ENCODE data around the gene NCK2. TPM values are rescaled to one million over a fixed set of nuclear protein-coding genes. Genes with fewer than 3 reads are reported as not detected.

NCK2 gene
- total RNA-seq, 1 experiment from 2014 or later: 0.30 TPM

GRCh38 chr2:105856581-105856980 lies 111.9 kb downstream of the NCK2 start:
- Histone ChIP-seq H3K9ac (ENCODE audit: low read length) (no peak overlapping the region), H3K4me3 (ENCODE audit: low read length) (no peak overlapping the region), H3K9me3 (ENCODE audit: low read length) (no peaks in the 10 kb centered on the region), H3K9me2 (replicated peaks; ENCODE audit: insufficient read depth, low read length) (no peaks in the 10 kb centered on the region), H3K79me2 (ENCODE audit: low read length) (no peaks in the 10 kb centered on the region), H3K4me2 (ENCODE audit: low read depth, low read length, poor library complexity, severe bottlenecking) (no peak overlapping the region), H3K4me1 (ENCODE audit: low read length) (no peaks in the 10 kb centered on the region), H2AFZ (ENCODE audit: low read length) (no peak overlapping the region), H3K27me3 (ENCODE audit: low read length) (no peaks in the 10 kb centered on the region), H4K20me1 (ENCODE audit: insufficient read depth, low read depth, low read length) (0 out of 2 replicates have a peak, but pooled peaks cover 4% of the 10 kb centered on the region), H3K36me3 (ENCODE audit: insufficient read depth, low read length) (no peaks in the 10 kb centered on the region), H3K27ac (ENCODE audit: low read length) (no peak overlapping the region)
- no peak for DNase-seq

- no peak for DNase-seq
- Histone ChIP-seq H3K9me3 (ENCODE audit: low read length) (no peaks in the 10 kb centered on the region), H3K9ac (ENCODE audit: low read length) (no peak overlapping the region), H3K79me2 (ENCODE audit: low read length) (no peaks in the 10 kb centered on the region), H4K20me1 (ENCODE audit: insufficient read depth, low read depth, low read length) (0 out of 2 replicates have a peak, but pooled peaks cover 4% of the 10 kb centered on the region), H3K36me3 (ENCODE audit: insufficient read depth, low read length) (no peaks in the 10 kb centered on the region), H3K4me2 (ENCODE audit: low read depth, low read length, poor library complexity, severe bottlenecking) (no peak overlapping the region), H3K4me3 (ENCODE audit: low read length) (no peak overlapping the region), H3K9me2 (replicated peaks; ENCODE audit: insufficient read depth, low read length) (no peaks in the 10 kb centered on the region), H3K4me1 (ENCODE audit: low read length) (no peaks in the 10 kb centered on the region), H2AFZ (ENCODE audit: low read length) (no peak overlapping the region), H3K27me3 (ENCODE audit: low read length) (no peaks in the 10 kb centered on the region), H3K27ac (ENCODE audit: low read length) (no peak overlapping the region)
Observed at GRCh38 chr2:105857076-105857740, 112.5 kb downstream of the NCK2 start.

GRCh38 chr2:105858868-105859693 lies 114.4 kb downstream of the NCK2 start:
- Histone ChIP-seq H3K27me3 (ENCODE audit: low read length) (no peaks in the 10 kb centered on the region), H3K4me3 (ENCODE audit: low read length) (no peak overlapping the region), H3K4me1 (ENCODE audit: low read length) (no peaks in the 10 kb centered on the region), H3K36me3 (ENCODE audit: insufficient read depth, low read length) (no peaks in the 10 kb centered on the region), H3K4me2 (ENCODE audit: low read depth, low read length, poor library complexity, severe bottlenecking) (no peak overlapping the region), H3K9ac (ENCODE audit: low read length) (no peak overlapping the region), H4K20me1 (ENCODE audit: insufficient read depth, low read depth, low read length) (0 out of 2 replicates have a peak, but pooled peaks cover 4% of the 10 kb centered on the region), H3K9me3 (ENCODE audit: low read length) (no peaks in the 10 kb centered on the region), H3K9me2 (replicated peaks; ENCODE audit: insufficient read depth, low read length) (no peaks in the 10 kb centered on the region), H2AFZ (ENCODE audit: low read length) (no peak overlapping the region), H3K27ac (ENCODE audit: low read length) (no peak overlapping the region), H3K79me2 (ENCODE audit: low read length) (no peaks in the 10 kb centered on the region)
- DNase-seq: no peak

GRCh38 chr2:105859694-105859951 lies 114.9 kb downstream of the NCK2 start:
- Histone ChIP-seq H3K9me2 (replicated peaks; ENCODE audit: insufficient read depth, low read length) (no peaks in the 10 kb centered on the region), H3K27me3 (ENCODE audit: low read length) (no peaks in the 10 kb centered on the region), H3K27ac (ENCODE audit: low read length) (no peak overlapping the region), H3K79me2 (ENCODE audit: low read length) (no peaks in the 10 kb centered on the region), H4K20me1 (ENCODE audit: insufficient read depth, low read depth, low read length) (0 out of 2 replicates have a peak, but pooled peaks cover 3% of the 10 kb centered on the region), H3K36me3 (ENCODE audit: insufficient read depth, low read length) (no peaks in the 10 kb centered on the region), H3K4me1 (ENCODE audit: low read length) (no peaks in the 10 kb centered on the region), H3K9ac (ENCODE audit: low read length) (no peak overlapping the region), H2AFZ (ENCODE audit: low read length) (no peak overlapping the region), H3K9me3 (ENCODE audit: low read length) (no peaks in the 10 kb centered on the region), H3K4me3 (ENCODE audit: low read length) (no peak overlapping the region), H3K4me2 (ENCODE audit: low read depth, low read length, poor library complexity, severe bottlenecking) (no peak overlapping the region)
- DNase-seq: no peak

- Histone ChIP-seq H3K4me3 (ENCODE audit: low read length) (no peak overlapping the region), H3K27ac (ENCODE audit: low read length) (no peak overlapping the region), H3K36me3 (ENCODE audit: insufficient read depth, low read length) (no peaks in the 10 kb centered on the region), H3K9me2 (replicated peaks; ENCODE audit: insufficient read depth, low read length) (no peaks in the 10 kb centered on the region), H4K20me1 (ENCODE audit: insufficient read depth, low read depth, low read length) (no peaks in the 10 kb centered on the region), H2AFZ (ENCODE audit: low read length) (no peak overlapping the region), H3K4me1 (ENCODE audit: low read length) (no peaks in the 10 kb centered on the region; the same call in 1 of the 2 replicates), H3K9ac (ENCODE audit: low read length) (no peak overlapping the region), H3K9me3 (ENCODE audit: low read length) (no peaks in the 10 kb centered on the region), H3K27me3 (ENCODE audit: low read length) (no peaks in the 10 kb centered on the region), H3K4me2 (ENCODE audit: low read depth, low read length, poor library complexity, severe bottlenecking) (no peak overlapping the region), H3K79me2 (ENCODE audit: low read length) (no peaks in the 10 kb centered on the region)
- no peak for DNase-seq
Observed at GRCh38 chr2:105860567-105860966, 115.9 kb downstream of the NCK2 start.

GRCh38 chr2:105861200-105861599 lies 116.5 kb downstream of the NCK2 start:
- H3K4me1 ChIP-seq (ENCODE audit: low read length): no peaks in the 10 kb centered on the region; the same call in 1 of the 2 replicates
- no peaks in the 10 kb centered on the region for H4K20me1 ChIP-seq (ENCODE audit: insufficient read depth, low read depth, low read length)
- H3K36me3 ChIP-seq (ENCODE audit: insufficient read depth, low read length): no peaks in the 10 kb centered on the region
- H3K4me3 ChIP-seq (ENCODE audit: low read length): no peak overlapping the region
- no peak overlapping the region for H2AFZ ChIP-seq (ENCODE audit: low read length)
- no peaks in the 10 kb centered on the region for H3K27me3 ChIP-seq (ENCODE audit: low read length)
- H3K9me3 ChIP-seq (ENCODE audit: low read length): no peaks in the 10 kb centered on the region
- DNase-seq: no peak
- H3K9ac ChIP-seq (ENCODE audit: low read length): no peak overlapping the region
- no peak overlapping the region for H3K27ac ChIP-seq (ENCODE audit: low read length)
- no peaks in the 10 kb centered on the region for H3K79me2 ChIP-seq (ENCODE audit: low read length)
- H3K4me2 ChIP-seq (ENCODE audit: low read depth, low read length, poor library complexity, severe bottlenecking): no peak overlapping the region
- H3K9me2 ChIP-seq (replicated peaks; ENCODE audit: insufficient read depth, low read length): no peaks in the 10 kb centered on the region

GRCh38 chr2:105862843-105863242 lies 118.1 kb downstream of the NCK2 start:
- no peaks in the 10 kb centered on the region for H3K79me2 ChIP-seq (ENCODE audit: low read length)
- H3K9ac ChIP-seq (ENCODE audit: low read length): no peak overlapping the region
- H3K9me3 ChIP-seq (ENCODE audit: low read length): no peaks in the 10 kb centered on the region
- H4K20me1 ChIP-seq (ENCODE audit: insufficient read depth, low read depth, low read length): no peaks in the 10 kb centered on the region
- no peaks in the 10 kb centered on the region for H3K9me2 ChIP-seq (replicated peaks; ENCODE audit: insufficient read depth, low read length)
- no peak overlapping the region for H2AFZ ChIP-seq (ENCODE audit: low read length)
- no peaks in the 10 kb centered on the region for H3K27me3 ChIP-seq (ENCODE audit: low read length)
- H3K4me1 ChIP-seq (ENCODE audit: low read length): no peaks in the 10 kb centered on the region; the same call in 1 of the 2 replicates
- DNase-seq: no peak
- H3K4me2 ChIP-seq (ENCODE audit: low read depth, low read length, poor library complexity, severe bottlenecking): no peak overlapping the region
- H3K27ac ChIP-seq (ENCODE audit: low read length): no peak overlapping the region
- H3K36me3 ChIP-seq (ENCODE audit: insufficient read depth, low read length): no peaks in the 10 kb centered on the region
- H3K4me3 ChIP-seq (ENCODE audit: low read length): no peak overlapping the region

GRCh38 chr2:105864262-105864661 lies 119.5 kb downstream of the NCK2 start:
- Histone ChIP-seq H3K4me3 (ENCODE audit: low read length) (no peak overlapping the region), H2AFZ (ENCODE audit: low read length) (no peak overlapping the region), H3K36me3 (ENCODE audit: insufficient read depth, low read length) (no peaks in the 10 kb centered on the region), H3K4me1 (ENCODE audit: low read length) (no peaks in the 10 kb centered on the region; the same call in 1 of the 2 replicates), H3K4me2 (ENCODE audit: low read depth, low read length, poor library complexity, severe bottlenecking) (no peak overlapping the region), H3K27ac (ENCODE audit: low read length) (no peak overlapping the region), H3K79me2 (ENCODE audit: low read length) (no peaks in the 10 kb centered on the region), H3K27me3 (ENCODE audit: low read length) (no peaks in the 10 kb centered on the region), H3K9me3 (ENCODE audit: low read length) (no peaks in the 10 kb centered on the region), H4K20me1 (ENCODE audit: insufficient read depth, low read depth, low read length) (no peaks in the 10 kb centered on the region), H3K9ac (ENCODE audit: low read length) (no peak overlapping the region), H3K9me2 (replicated peaks; ENCODE audit: insufficient read depth, low read length) (no peaks in the 10 kb centered on the region)
- no peak for DNase-seq
